IPS-20b (cell line): ENCODE data around the gene CENPH.
"Not testable (repeated sequence)": the region's sequence is repeated elsewhere in the genome, so short reads cannot be mapped to it uniquely, and the experiment has no call there.

Experiments
- H3K27ac ChIP-seq: one replicate; pipeline ENCODE4 v1.5.1; 2013; ENCODE audit warnings: low read length
- H3K27me3 ChIP-seq: 2 replicates; pipeline ENCODE4 v1.6.1; 2013; ENCODE audit warnings: mild to moderate bottlenecking, low read length, inconsistent platforms; ENCODE audit not compliant: insufficient read depth
- H3K36me3 ChIP-seq: 2 replicates; pipeline ENCODE4 v1.6.1; 2013; ENCODE audit warnings: low read depth, mild to moderate bottlenecking, inconsistent platforms, low read length, moderate library complexity; ENCODE audit not compliant: insufficient read depth
- H3K4me1 ChIP-seq: 2 replicates; pipeline ENCODE4 v1.6.1; 2013; ENCODE audit warnings: mild to moderate bottlenecking, control low read depth, inconsistent platforms, low read length, moderate library complexity; ENCODE audit not compliant: insufficient read depth
- H3K4me3 ChIP-seq: 2 replicates; pipeline ENCODE4 v1.5.1; 2013; ENCODE audit warnings: mild to moderate bottlenecking, low read length, inconsistent platforms
- H3K9ac ChIP-seq: 2 replicates; pipeline ENCODE4 v1.6.1; 2013; ENCODE audit warnings: low read depth, mild to moderate bottlenecking, inconsistent platforms, low read length, moderate library complexity
- H3K9me3 ChIP-seq: 2 replicates; pipeline ENCODE4 v1.6.1; 2013; ENCODE audit warnings: mild to moderate bottlenecking, low read depth, low read length, inconsistent platforms; ENCODE audit not compliant: insufficient read depth

The CENPH gene

GRCh38 chr5:69212022-69212421 is 22.6 kb downstream of the CENPH start:
- Histone ChIP-seq H3K9ac (no peak overlapping the region), H3K36me3 (peaks cover 53% of the 10 kb centered on the region), H3K4me1 (no peaks in the 10 kb centered on the region), H3K27ac (no peak overlapping the region), H3K9me3 (no peaks in the 10 kb centered on the region), H3K27me3 (no peaks in the 10 kb centered on the region), H3K4me3 (no peak overlapping the region)

DNA sequence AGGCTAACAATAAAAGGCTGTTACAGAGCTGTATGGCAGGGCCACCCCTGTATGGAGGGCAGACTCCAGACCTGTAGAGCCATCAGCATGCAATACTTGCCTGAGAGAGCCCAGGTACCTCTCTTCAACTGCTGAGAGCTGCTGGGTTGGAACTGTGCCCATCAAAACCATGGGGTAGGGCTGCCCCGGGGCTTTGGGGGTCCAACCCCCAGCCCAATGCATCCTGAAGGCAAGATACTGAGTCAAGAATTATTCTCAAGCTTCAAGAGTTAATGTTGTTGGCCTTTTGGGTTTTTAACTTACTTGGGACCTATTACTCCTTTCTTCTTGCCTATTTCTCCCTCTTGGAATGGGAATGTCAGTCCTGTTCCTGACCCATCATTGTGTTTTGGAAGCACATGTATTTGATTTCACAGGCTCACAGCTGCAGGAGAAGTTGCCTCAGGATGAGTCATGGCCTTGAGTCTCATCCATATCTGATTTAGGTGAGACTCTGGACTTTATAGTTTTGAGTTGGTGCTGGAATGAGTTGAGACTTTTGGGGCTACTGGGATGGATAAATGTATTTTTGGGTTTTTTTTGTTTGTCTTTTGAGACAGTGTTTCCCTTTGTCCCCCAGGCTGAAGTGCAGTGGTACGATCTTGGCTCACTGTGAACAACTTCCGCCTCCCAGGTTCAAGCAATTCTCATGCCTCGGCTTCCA is 24.3 kb downstream of the CENPH start:
- Histone ChIP-seq H3K4me1 (no peaks in the 10 kb centered on the region), H3K27me3 (no peaks in the 10 kb centered on the region), H3K9me3 (no peaks in the 10 kb centered on the region), H3K36me3 (peaks cover 43% of the 10 kb centered on the region), H3K27ac (no peak overlapping the region), H3K4me3 (no peak overlapping the region), H3K9ac (no peak overlapping the region)

DNA sequence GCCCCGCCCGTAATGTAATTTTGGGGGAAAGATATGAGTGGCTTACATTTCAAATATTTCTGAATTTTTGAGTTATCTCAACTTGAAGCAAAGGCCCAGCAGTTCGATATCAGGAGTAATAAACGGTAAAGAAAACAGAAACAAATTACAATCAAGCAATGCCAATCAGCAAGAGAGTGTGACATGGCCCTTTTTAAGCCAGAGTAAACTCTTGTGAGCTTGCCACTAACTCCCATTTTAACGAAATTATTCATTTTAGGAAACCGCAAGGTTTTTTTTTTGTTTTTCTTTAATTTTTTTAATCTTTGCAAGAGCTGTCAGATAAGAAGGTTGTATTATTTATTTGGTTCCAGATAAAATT is 27.7 kb downstream of the CENPH start:
- peak overlapping the region; percentile 95; the same call in 1 of the 2 replicates for H3K9ac ChIP-seq

DNA sequence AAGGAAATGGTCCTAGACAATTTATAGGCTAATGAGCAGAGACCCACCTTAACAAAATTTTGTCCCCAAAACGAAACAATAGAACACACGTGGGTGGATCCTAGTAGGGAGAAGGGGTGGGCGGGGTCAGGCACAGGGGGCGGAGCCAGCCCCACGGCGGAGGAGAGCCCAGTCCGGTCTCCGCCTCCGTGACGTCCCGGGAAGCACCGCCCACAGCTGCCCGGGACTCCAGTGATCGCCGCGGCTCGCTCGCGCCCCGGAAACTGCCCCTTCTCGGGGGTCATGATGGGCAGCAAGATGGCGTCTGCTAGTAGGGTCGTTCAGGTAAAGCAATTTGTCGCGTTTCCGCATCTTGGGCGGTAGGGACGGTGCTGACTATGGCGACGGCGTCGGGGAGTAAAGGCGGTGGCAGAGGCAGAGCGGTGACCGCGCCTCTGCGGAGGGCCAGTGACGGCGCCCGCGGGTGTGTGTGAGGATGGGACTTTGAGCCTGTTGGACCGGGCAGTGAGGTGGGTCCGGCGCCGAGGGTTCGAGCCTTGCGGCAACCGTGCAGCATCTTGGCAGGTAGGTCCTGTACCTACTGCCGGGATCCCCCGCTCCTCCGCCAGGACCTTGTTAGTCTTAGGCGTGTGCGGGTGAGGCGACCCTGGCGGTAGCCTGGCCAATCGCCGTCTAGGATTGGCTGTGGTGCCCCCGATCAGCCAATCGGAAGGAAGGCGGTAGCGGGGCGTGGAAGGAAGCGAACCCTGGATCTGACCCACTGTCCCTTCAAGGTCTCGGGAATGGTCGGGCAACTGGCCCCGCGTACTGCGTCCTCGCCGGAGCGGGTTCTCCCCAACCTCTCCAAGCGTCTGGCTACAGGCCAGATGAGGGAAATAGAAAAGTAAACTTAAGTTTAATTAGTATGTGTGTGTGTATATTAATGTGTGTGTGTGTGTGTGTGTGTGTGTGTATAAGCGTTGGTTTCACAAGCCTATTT is 28.5 kb downstream of the CENPH start:
- Histone ChIP-seq H3K4me1 (no peaks in the 10 kb centered on the region), H3K27me3 (no peaks in the 10 kb centered on the region), H3K36me3 (peaks cover 7% of the 10 kb centered on the region; the same call in 1 of the 2 replicates), H3K27ac (peak overlapping the region; percentile 90), H3K9me3 (no peaks in the 10 kb centered on the region), H3K4me3 (peak overlapping the region; percentile 95), H3K9ac (peak overlapping the region; percentile 95; the same call in 1 of the 2 replicates)

More for the DNA sequence above, 27.7 kb downstream of the CENPH start:
- peak overlapping the region; percentile 95 for H3K4me3 ChIP-seq
- H3K27me3 ChIP-seq: no peaks in the 10 kb centered on the region
- H3K36me3 ChIP-seq: peaks cover 10% of the 10 kb centered on the region; the same call in 1 of the 2 replicates
- H3K9me3 ChIP-seq: no peaks in the 10 kb centered on the region
- no peaks in the 10 kb centered on the region for H3K4me1 ChIP-seq
- no peak overlapping the region for H3K27ac ChIP-seq

DNA sequence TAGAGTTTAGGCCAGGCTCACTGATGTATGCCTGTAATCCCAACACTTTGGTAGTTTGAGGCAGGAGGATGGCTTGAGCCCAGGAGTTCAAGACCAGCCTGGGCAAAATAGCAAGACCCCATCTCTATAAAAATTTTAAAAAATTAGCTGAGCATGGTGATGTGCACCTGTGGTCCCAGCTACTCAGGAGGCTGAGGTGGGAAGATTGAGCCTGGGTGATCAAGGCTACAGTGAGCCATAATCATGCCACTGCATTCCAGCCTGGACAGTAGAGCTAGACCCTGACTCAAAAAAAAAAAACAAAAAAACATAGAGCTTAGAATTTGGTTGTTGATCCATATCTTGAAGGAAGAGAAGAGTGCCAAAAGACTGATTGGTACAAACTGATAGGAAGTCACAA is 30.6 kb downstream of the CENPH start:
- H3K4me1 ChIP-seq: no peaks in the 10 kb centered on the region
- no peaks in the 10 kb centered on the region for H3K27me3 ChIP-seq
- H3K27ac ChIP-seq: no peak overlapping the region
- H3K9ac ChIP-seq: no peak overlapping the region
- H3K9me3 ChIP-seq: no peaks in the 10 kb centered on the region
- no peaks in the 10 kb centered on the region for H3K36me3 ChIP-seq
- H3K4me3 ChIP-seq: no peak overlapping the region

DNA sequence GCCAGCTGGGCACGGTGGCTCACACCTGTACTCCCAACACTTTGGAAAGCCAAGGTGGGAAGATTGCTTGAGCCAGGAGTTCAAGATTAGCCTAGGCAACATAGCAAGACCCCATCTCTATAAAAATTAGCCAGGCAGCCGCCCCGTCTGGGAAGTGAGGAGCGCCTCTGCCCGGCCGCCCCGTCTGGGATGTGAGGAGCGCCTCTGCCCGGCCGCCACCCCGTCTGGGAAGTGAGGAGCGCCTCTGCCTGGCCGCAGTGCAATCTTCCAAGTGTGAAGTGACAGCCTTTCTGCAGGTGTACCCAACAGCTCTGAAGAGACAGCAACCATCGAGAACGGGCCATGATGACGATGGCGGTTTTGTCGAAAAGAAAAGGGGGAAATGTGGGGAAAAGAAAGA is 31.0 kb downstream of the CENPH start:
- not testable (repeated sequence) for H3K27me3 ChIP-seq, H3K9ac ChIP-seq, H3K4me3 ChIP-seq, H3K4me1 ChIP-seq, H3K27ac ChIP-seq, H3K36me3 ChIP-seq, H3K9me3 ChIP-seq

- H3K4me3 ChIP-seq, H3K9ac ChIP-seq, H3K27ac ChIP-seq, H3K9me3 ChIP-seq, H3K4me1 ChIP-seq, H3K36me3 ChIP-seq, H3K27me3 ChIP-seq: not testable (repeated sequence)
These were observed 31.4 kb downstream of the CENPH start for GRCh38 chr5:69220833-69221232.

DNA sequence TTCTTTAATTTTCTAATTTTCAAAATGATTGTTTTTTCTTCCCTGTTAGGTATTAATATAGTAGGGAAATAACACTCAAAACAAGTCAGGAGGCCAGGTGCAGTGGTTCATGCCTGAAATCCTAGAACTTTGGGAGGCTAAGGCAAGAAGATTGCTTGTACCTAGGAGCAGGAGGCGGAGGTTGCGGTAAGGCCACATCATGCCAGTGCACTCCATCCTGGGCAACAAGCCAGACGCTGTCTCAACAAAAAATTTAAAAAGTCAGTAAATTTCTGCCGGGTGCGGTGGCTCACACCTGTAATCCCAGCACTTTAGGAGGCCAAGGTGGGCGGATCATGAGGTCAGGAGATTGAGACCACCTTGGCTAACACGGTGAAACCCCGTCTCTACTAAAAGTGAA is 35.1 kb downstream of the CENPH start:
- H3K27me3 ChIP-seq: no peaks in the 10 kb centered on the region
- no peak overlapping the region for H3K4me3 ChIP-seq
- no peak overlapping the region for H3K9ac ChIP-seq
- H3K9me3 ChIP-seq: no peaks in the 10 kb centered on the region
- no peaks in the 10 kb centered on the region for H3K4me1 ChIP-seq
- H3K36me3 ChIP-seq: peaks cover 28% of the 10 kb centered on the region
- H3K27ac ChIP-seq: no peak overlapping the region

DNA sequence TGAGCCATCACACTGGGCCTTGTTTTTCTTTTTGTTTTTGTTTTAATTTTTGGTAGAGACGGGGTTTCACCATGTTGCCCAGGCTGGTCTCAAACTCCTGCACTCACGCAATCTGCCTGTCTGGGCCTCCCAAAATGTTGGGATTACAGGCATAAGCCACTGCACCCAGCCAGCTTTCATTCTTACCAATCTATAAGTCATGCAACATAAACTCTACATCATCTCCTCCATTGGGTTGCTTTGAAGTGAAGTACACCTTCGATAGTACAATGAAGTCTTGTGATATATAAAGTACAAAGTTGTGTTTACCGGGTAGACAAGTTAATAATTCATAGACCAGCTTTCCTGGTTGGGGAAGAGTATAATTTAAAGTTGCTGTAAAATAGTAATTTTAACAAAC is 36.5 kb downstream of the CENPH start:
- Histone ChIP-seq H3K4me3 (no peak overlapping the region), H3K4me1 (no peaks in the 10 kb centered on the region), H3K9ac (no peak overlapping the region), H3K36me3 (peaks cover 35% of the 10 kb centered on the region), H3K27me3 (no peaks in the 10 kb centered on the region), H3K27ac (no peak overlapping the region), H3K9me3 (no peaks in the 10 kb centered on the region)

DNA sequence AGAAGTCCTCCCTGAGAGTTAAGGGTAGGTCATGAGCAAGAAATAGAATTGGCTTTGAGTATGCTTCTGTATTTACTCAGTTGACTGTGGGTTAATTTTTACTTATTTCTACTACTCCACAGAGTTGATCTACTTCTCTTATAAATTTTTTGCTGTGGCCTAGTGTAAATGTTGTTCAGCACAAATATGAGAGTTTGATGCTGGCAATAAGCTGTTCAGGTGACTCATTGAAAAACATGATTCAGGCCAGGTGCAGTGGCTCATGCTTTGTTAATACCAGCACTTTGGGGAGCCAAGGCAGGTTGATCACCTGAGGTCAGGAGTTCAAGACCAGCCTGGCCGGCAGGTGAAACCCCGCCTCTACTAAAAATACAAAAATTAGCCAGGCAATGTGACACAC is 40.8 kb downstream of the CENPH start:
- H3K9ac ChIP-seq: no peak overlapping the region
- peaks cover 35% of the 10 kb centered on the region for H3K36me3 ChIP-seq
- no peaks in the 10 kb centered on the region for H3K9me3 ChIP-seq
- H3K27ac ChIP-seq: no peak overlapping the region
- no peaks in the 10 kb centered on the region for H3K27me3 ChIP-seq
- no peaks in the 10 kb centered on the region for H3K4me1 ChIP-seq
- no peak overlapping the region for H3K4me3 ChIP-seq

GRCh38 chr5:69231281-69231680 is 41.9 kb downstream of the CENPH start:
- no peaks in the 10 kb centered on the region for H3K4me1 ChIP-seq
- H3K4me3 ChIP-seq: no peak overlapping the region
- no peaks in the 10 kb centered on the region for H3K9me3 ChIP-seq
- no peak overlapping the region for H3K9ac ChIP-seq
- no peaks in the 10 kb centered on the region for H3K27me3 ChIP-seq
- H3K36me3 ChIP-seq: peaks cover 29% of the 10 kb centered on the region
- H3K27ac ChIP-seq: no peak overlapping the region

DNA sequence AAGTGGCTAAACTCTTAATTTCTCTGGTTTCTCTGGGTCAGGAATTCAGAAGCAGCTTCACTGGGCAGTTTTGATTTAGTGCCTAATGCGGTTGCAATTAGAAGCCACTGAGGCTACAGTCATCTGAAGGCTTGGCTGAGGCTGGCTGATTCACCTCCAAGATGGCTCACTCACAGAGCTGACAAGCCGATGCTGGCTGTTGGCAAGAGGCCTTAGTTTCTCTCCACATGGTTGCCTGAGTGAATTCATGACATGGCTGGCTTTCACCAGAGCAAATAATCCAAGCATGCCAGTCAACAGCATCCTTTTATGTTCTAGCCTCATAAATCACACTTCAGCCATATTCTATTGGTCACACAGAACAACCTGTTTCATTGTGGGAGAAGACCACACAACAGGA is 42.5 kb downstream of the CENPH start:
- Histone ChIP-seq H3K9ac (no peak overlapping the region), H3K9me3 (no peaks in the 10 kb centered on the region), H3K27me3 (no peaks in the 10 kb centered on the region), H3K27ac (no peak overlapping the region), H3K4me1 (no peaks in the 10 kb centered on the region), H3K36me3 (peaks cover 29% of the 10 kb centered on the region), H3K4me3 (no peak overlapping the region)
